GM13976 (cell line): ENCODE data around the gene FOXI1.

Experiments
- DNase-seq: peaks from one replicate; pipeline ENCODE4 v3.0.0; 2012; ENCODE audit warnings: low spot score
- in situ Hi-C: fragments of 300-500 bp; cut with MboI; formaldehyde crosslinking; loops from one replicate; pipeline ENCODE4 v1.12.0; 2022; ENCODE audit warnings: low sequenced_read_pairs, mixed read lengths, inconsistent platforms; ENCODE audit not compliant: unreplicated experiment
- TF ChIP-seq, protein P1 (sequence below): IDR thresholded peaks from 2 replicates; pipeline ENCODE4 v1.5.1; 2012; ENCODE audit warnings: borderline replicate concordance, mild to moderate bottlenecking; ENCODE audit not compliant: insufficient read depth; ENCODE audit errors: extremely low read depth, missing control alignments, control extremely low read depth

Gene FOXI1

DNA sequence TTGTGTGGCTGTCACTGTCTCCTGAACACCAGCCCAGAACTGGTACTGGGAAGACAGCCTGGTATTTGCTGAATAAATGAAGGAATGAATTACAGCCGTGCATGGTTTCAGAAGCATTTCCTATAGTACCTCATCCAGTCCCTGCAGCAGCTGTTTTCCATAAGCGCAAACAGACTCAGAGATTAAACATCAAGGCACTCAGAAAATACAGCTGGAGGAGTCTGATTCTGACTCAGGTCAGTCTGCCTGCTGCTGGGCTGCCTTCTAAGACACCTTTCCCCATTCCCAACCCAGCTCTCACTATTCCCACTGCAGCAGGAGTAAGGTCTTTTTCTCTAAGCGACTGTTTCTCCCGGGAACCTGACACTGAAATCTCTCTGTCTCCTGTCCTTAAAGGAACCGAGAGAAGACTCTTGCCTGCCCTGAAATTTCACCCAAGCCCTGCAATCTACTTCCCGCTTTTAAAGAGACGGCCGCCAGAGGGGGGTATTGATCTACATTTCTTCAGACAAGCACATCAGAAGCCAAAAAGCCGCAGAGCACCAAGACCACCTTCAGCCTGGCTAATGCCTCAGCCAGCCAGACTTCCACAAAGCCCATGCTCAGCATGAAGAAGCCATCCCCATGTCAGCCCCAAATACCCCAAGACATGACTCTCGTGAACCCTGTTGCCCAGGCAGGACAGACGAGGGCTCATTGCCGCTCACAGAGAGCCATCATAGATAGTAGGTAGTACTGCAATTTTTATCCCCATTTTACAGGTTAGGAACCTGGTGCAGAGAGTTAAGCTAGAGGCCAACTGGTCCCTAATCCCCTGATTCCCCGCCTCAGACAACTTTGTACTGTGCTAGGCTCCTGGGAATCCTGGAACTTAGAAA lies 5.4 kb upstream of the FOXI1 start:
- DNase-seq, result peak; percentile 72
- TF ChIP-seq, protein P1, sequence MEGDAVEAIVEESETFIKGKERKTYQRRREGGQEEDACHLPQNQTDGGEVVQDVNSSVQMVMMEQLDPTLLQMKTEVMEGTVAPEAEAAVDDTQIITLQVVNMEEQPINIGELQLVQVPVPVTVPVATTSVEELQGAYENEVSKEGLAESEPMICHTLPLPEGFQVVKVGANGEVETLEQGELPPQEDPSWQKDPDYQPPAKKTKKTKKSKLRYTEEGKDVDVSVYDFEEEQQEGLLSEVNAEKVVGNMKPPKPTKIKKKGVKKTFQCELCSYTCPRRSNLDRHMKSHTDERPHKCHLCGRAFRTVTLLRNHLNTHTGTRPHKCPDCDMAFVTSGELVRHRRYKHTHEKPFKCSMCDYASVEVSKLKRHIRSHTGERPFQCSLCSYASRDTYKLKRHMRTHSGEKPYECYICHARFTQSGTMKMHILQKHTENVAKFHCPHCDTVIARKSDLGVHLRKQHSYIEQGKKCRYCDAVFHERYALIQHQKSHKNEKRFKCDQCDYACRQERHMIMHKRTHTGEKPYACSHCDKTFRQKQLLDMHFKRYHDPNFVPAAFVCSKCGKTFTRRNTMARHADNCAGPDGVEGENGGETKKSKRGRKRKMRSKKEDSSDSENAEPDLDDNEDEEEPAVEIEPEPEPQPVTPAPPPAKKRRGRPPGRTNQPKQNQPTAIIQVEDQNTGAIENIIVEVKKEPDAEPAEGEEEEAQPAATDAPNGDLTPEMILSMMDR, result peak; percentile 57
- in situ Hi-C loops, result no loop called here

DNA sequence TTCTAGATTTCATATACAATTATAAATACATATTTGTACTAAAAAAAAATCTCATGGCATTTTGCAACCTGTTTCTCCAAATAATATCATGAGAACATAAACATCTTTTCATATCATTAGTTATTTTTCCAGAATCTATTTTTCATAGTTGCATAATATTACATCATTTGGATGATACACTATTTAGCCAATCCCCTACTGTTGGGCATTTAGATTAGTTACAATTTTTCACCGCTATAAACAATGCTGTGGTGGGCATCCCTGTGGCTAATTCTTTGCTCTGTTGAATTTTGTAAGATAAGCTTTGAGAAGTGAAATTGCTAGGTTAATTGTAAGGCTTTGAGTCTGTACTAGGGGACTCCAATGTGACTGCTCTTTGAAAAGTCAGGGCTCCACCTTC lies 2.2 kb upstream of the FOXI1 start:
- TF ChIP-seq, protein P1, result no peak
- in situ Hi-C loops, result no loop called here
- no peak for DNase-seq

DNA sequence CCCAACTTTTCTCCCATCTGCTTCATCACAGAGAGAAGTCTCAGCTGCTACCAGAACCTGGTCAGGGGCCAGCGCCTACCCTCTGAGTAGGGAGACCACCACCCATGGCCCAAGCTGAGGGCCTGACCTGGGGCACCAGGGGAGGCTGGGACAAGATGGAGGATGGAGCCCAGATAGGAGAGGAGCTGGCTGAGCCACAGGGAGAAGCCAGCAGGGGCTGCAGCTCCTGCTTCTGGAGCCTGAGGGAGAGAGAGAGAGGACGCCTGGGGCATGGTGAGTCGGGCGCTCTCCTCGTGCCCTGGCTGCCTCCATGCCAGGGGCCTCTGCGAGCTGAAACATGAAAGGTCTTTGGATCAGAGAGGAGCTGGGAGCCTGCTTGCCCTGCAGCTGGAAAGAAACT lies 1.4 kb upstream of the FOXI1 start:
- DNase-seq, result no peak
- in situ Hi-C loops, result no loop called here
- TF ChIP-seq, protein P1, result no peak

DNA sequence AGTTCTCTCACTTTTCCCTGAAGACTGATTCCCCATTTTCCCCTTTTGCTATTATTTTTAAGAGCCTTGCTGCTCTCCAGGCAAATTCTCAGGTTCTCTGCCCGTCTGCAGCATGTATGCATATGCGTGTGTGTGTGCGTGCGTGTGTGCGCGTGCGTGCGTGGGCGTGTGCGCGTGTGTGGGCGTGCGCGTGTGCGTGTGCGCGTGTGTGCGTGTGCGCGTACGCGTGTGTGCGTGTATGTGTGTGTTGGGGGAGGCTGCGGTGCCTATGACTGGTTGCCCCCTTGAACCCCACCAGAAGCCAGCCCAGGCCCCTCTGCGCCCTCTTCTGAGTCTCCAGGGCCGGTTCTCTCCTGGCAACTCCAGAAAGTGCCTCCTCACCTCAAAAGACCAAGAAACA lies 987 bp upstream of the FOXI1 start:
- TF ChIP-seq, protein P1, result no peak
- DNase-seq, result no peak
- in situ Hi-C loops, result no loop called here

DNA sequence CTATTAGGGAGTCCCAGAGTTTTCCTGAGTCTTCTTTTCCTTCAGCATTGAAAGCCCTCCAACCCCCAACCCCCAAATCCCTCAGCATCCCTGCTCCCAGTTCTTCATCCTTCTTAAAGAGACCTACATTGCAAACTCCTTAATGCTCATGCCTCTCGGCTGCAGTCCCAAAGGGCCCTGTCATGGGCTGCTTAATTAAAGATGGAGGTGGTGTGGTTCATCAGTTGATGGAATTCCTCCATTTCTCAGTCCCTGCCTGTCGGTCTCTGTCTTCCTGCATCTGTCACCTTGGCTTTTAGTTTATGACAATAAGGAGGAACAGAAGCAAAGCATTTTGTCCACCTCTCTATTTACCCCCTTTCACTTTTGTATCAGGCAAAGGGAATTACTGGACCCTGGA lies 2.0 kb downstream of the FOXI1 start:
- DNase-seq, result no peak
- in situ Hi-C loops, result no loop called here

DNA sequence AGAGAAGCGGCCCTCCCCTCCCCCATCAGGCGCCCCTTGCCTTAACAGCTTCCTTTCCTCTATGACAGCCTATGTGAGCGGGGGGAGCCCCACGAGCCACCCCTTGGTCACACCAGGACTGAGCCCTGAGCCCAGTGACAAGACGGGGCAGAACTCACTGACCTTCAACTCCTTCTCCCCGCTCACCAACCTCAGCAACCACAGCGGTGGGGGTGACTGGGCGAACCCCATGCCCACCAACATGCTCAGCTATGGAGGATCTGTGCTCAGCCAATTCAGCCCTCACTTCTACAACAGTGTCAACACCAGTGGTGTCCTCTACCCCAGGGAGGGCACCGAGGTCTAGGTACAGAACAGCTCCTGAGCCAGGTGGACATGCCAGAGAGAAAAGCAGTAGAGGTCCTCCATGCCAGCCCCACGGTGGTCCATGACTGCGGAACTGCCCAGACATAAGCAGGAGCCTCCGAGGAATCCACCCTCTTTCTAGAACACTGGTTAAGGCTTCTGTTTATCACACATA lies 2.6 kb downstream of the FOXI1 start:
- TF ChIP-seq, protein P1, result no peak
- DNase-seq, result no peak
- in situ Hi-C loops, result no loop called here

More for the DNA sequence above, 2.0 kb downstream of the FOXI1 start:
- TF ChIP-seq, protein P1, result no peak
